IPS-20b (cell line): ENCODE measurements around the gene B3GNT8.

Experiments used
- H3K27ac ChIP-seq: one replicate; pipeline ENCODE4 v1.5.1; 2013; ENCODE audit warnings: low read length
- H3K27me3 ChIP-seq: 2 replicates; pipeline ENCODE4 v1.6.1; 2013; ENCODE audit warnings: mild to moderate bottlenecking, low read length, inconsistent platforms; ENCODE audit not compliant: insufficient read depth
- H3K36me3 ChIP-seq: 2 replicates; pipeline ENCODE4 v1.6.1; 2013; ENCODE audit warnings: low read depth, mild to moderate bottlenecking, inconsistent platforms, low read length, moderate library complexity; ENCODE audit not compliant: insufficient read depth
- H3K4me1 ChIP-seq: 2 replicates; pipeline ENCODE4 v1.6.1; 2013; ENCODE audit warnings: mild to moderate bottlenecking, control low read depth, inconsistent platforms, low read length, moderate library complexity; ENCODE audit not compliant: insufficient read depth
- H3K4me3 ChIP-seq: 2 replicates; pipeline ENCODE4 v1.5.1; 2013; ENCODE audit warnings: mild to moderate bottlenecking, low read length, inconsistent platforms
- H3K9ac ChIP-seq: 2 replicates; pipeline ENCODE4 v1.6.1; 2013; ENCODE audit warnings: low read depth, mild to moderate bottlenecking, inconsistent platforms, low read length, moderate library complexity
- H3K9me3 ChIP-seq: 2 replicates; pipeline ENCODE4 v1.6.1; 2013; ENCODE audit warnings: mild to moderate bottlenecking, low read depth, low read length, inconsistent platforms; ENCODE audit not compliant: insufficient read depth

The B3GNT8 gene

DNA sequence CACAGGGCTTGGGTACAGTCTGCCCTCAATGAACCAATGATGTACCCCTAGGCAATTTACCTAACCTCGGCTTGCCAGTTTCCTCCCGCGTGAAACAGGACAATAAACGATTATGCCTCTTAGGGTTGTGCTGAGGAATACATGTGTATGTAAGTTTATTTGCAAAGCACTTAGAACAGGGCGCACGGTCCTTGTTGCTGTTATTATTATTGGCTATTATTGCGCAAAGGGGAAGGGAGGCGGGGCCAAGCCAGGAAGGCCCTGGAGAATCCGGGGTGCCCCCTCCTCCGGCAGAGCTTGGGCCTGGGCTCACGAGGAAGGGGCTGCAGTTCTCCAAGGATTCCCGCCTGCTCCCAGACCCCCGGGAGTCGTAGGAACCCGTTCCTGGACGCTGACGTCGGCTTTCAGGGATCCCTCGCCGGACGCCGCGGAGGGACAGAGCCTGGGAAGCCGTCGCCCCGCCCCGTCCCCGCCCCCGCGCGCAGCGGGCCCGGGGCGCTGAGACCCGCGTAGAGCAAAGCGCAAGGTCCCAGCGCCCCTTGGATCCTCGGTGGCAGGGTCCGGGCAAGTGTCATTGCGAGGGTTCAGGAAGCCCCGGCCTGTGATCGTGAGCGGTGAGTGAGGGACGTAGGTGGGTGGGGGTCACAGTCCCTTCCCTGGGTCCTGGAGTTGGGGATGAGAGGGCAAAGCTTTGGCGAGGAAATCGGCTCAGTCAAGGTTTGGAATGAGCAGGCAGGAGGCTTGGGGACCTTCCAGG is 50.8 kb downstream of the B3GNT8 start, which contains the start of gene TMEM91:
Gene TMEM91, plus strand, starts transcription at position 293 of the 757 bp plus-strand sequence. CDS start 1,777 bp downstream, outside the sequence.
- H3K27me3 ChIP-seq = peaks cover 10% of the 10 kb centered on the region; the same call in 1 of the 2 replicates
- peak within 1 kb of the TSS; percentile 66 for H3K4me3 ChIP-seq
- no peaks in the 10 kb centered on the region for H3K36me3 ChIP-seq
- H3K4me1 ChIP-seq = peaks cover 5% of the 10 kb centered on the region
- no peaks in the 10 kb centered on the region for H3K9me3 ChIP-seq
- no peak within 1 kb of the TSS for H3K27ac ChIP-seq
- H3K9ac ChIP-seq = peak within 1 kb of the TSS; percentile 63; the same call in 1 of the 2 replicates
